Small intestine (tissue), 7 donors: ENCODE data around the gene DHFR. TPM values are rescaled to one million over a fixed set of nuclear protein-coding genes. Genes with fewer than 3 reads are reported as not detected.
"Not testable (repeated sequence)": the region's sequence is repeated elsewhere in the genome, so short reads cannot be mapped to it uniquely, and the experiment has no call there.

ENCODE experiments used
- DNase-seq, 2 donors: peaks; one replicate each; pipeline versions ENCODE4 v3.0.0 to v3.0.0-alpha.2; 2013
- FAIRE-seq: peaks from 2 replicates; lab custom pipeline; 2012; peaks lifted over from hg19 to GRCh38; lab: Jason Lieb, UNC
- H3K27ac ChIP-seq, 3 donors: one replicate each; pipeline ENCODE4 v1.5.1; 2013; ENCODE audit warnings: low read length in 2 of 3, mild to moderate bottlenecking in 2 of 3, control low read depth in 1 of 3, inconsistent platforms in 1 of 3, low read depth in 1 of 3, moderate library complexity in 1 of 3
- H3K27me3 ChIP-seq, 3 donors: one replicate each; pipeline ENCODE4 v1.6.1; 2013; ENCODE audit warnings: low read length in 3 of 3, inconsistent platforms in 1 of 3; ENCODE audit not compliant: control insufficient read depth in 3 of 3, insufficient read depth in 3 of 3
- H3K36me3 ChIP-seq, 3 donors: one replicate each; pipeline ENCODE4 v1.6.1; 2013; ENCODE audit warnings: low read length in 3 of 3, inconsistent platforms in 1 of 3, low read depth in 1 of 3, mild to moderate bottlenecking in 1 of 3, moderate library complexity in 1 of 3; ENCODE audit not compliant: control insufficient read depth in 3 of 3, insufficient read depth in 2 of 3
- H3K4me1 ChIP-seq, 3 donors: one replicate each; pipeline ENCODE4 v1.6.1; 2013; ENCODE audit warnings: low read length in 2 of 3, inconsistent platforms in 1 of 3, low read depth in 1 of 3, mild to moderate bottlenecking in 1 of 3, moderate library complexity in 1 of 3; ENCODE audit not compliant: control insufficient read depth in 3 of 3, insufficient read depth in 2 of 3
- H3K4me3 ChIP-seq, 3 donors: one replicate each; pipeline ENCODE4 v1.5.1; 2013; ENCODE audit warnings: low read length in 3 of 3, control low read depth in 1 of 3, inconsistent platforms in 1 of 3, low read depth in 1 of 3, mild to moderate bottlenecking in 1 of 3, moderate library complexity in 1 of 3
- H3K9me3 ChIP-seq, 2 donors: one replicate each; pipeline ENCODE4 v1.6.1; 2013; ENCODE audit warnings: low read depth in 1 of 2, low read length in 1 of 2; ENCODE audit not compliant: control insufficient read depth in 2 of 2, insufficient read depth in 1 of 2
- WGBS, 3 donors: extraction: QIAGEN DNeasy Blood & Tissue Kit; methylation state at CpG; one replicate each; pipeline ENCODE4 v1.1.7; 2013; 5-methylcytosine and 5-hydroxymethylcytosine counted together
- polyA plus RNA-seq, 4 donors: library from polyadenylated mRNA; stranded (reverse) in 3 of 4; unstranded in 1 of 4; fragments of 200-250 nt in 3 of 4; fragments of 120-200 nt in 1 of 4; gene quantifications; one replicate each; pipeline versions ENCODE4 v1.2.1 to v1.2.3, GENCODE V29; 2013
- donor health status: healthy with polysubstance abuse.
- donor health status: control.
- donor health status: control.
- donor health status: Bipolar disorder and iron deficiency.
- donor health status: healthy.

DHFR gene
- polyA plus RNA-seq, 4 donors: 13.5 to 55.3 (median 33.1) TPM

DNA sequence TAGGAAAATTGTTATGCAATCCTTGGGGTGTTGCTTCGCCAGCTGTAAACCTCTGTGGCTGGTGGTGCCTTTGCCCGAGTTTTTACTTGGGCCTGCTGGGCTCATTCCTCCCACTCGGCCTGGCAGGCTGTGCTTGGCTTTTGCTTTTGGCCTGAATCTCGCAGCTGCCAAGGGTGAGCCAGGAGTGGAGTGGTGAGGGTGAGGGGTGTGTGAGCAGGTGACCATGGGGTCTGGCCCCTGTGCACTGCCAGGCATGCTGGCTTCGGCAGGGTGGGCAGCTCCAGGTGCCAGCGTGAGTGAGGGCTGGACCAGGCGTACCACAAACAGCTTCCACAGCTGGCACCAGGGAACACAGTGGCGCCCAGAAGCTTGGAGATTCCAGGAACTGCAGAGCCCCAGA is 12.6 kb upstream of the DHFR start:
- WGBS, 3 donors: 86 to 97% (median 88%) methylated on average over 7 to 8 of the region's 8 CpGs
- Histone ChIP-seq H3K4me1 (peaks cover 0 to 6% (median 0%) of the 10 kb centered on the region in 3 donors), H3K27me3 (no peaks in the 10 kb centered on the region), H3K27ac (no peak overlapping the region), H3K9me3 (peaks cover 0 to 4% of the 10 kb centered on the region in 2 donors), H3K36me3 (peaks cover 4 to 24% (median 11%) of the 10 kb centered on the region in 3 donors), H3K4me3 (no peak overlapping the region)
- DNase-seq (no peak), FAIRE-seq (no peak)

- FAIRE-seq (no peak), DNase-seq (no peak)
- Histone ChIP-seq H3K27ac (no peak overlapping the region), H3K4me3 (no peak overlapping the region), H3K4me1 (peaks cover 0 to 6% (median 0%) of the 10 kb centered on the region in 3 donors), H3K36me3 (peaks cover 4 to 31% (median 10%) of the 10 kb centered on the region in 3 donors), H3K27me3 (no peaks in the 10 kb centered on the region), H3K9me3 (peaks cover 0 to 4% of the 10 kb centered on the region in 2 donors)
- 94 to 95% (median 94%) methylated on average over 4 of the region's 4 CpGs for WGBS, 3 donors
Measured at GRCh38 chr5:80665057-80665456, 10.3 kb upstream of the DHFR start.

DNA sequence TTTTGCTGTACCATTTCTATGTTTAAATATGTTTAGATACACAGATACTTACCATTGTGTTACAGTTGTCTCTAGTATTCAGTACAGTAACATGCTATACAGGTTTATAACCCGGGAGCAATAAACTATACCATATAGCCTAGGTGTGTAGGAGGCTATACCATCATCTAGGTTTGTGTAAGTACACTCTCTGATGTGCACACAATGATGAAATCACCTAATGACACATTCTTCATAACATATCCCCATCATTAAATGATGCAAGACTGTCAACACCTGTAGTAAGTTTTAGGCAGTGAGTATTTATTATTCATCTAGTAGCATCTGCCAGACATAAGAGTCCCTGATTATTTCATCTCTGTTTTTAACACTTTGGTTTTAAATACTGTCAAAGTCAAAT is 7.3 kb upstream of the DHFR start:
- Histone ChIP-seq H3K4me3 (no peak overlapping the region), H3K4me1 (no peaks in the 10 kb centered on the region), H3K27me3 (no peaks in the 10 kb centered on the region), H3K9me3 (peaks cover 0 to 4% of the 10 kb centered on the region in 2 donors), H3K27ac (no peak overlapping the region), H3K36me3 (peaks cover 9 to 35% (median 10%) of the 10 kb centered on the region in 3 donors)
- FAIRE-seq: no peak
- WGBS, 3 donors: 95 to 100% (median 100%) methylated on average over 1 of the region's 1 CpG
- DNase-seq: no peak

DNA sequence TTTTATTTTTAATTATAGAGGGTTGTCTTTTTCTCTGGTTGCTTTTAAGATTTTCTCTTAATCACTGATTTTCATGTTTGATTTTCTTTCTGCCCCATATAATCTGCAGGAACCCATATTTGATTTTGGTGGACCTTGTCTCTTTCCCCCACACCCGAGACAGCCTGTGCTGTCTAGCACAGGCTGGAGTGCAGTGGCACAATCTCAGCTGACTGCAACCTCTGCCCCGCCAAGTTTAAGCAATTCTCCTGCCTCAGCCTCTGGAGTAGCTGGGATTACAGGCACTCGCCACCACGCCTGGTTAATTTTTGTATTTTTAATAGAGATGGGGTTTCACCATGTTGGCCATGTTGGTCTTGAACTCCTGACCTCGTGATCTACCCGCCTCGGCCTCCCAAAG is 5.9 kb upstream of the DHFR start:
- DNase-seq, H3K9me3 ChIP-seq, FAIRE-seq, H3K4me3 ChIP-seq, H3K27me3 ChIP-seq, H3K27ac ChIP-seq, H3K4me1 ChIP-seq: not testable (repeated sequence)
- peaks cover 6 to 38% (median 10%) of the 10 kb centered on the region in 3 donors for H3K36me3 ChIP-seq
- WGBS, 3 donors: 87 to 96% (median 95%) methylated on average over 7 of the region's 7 CpGs

DNA sequence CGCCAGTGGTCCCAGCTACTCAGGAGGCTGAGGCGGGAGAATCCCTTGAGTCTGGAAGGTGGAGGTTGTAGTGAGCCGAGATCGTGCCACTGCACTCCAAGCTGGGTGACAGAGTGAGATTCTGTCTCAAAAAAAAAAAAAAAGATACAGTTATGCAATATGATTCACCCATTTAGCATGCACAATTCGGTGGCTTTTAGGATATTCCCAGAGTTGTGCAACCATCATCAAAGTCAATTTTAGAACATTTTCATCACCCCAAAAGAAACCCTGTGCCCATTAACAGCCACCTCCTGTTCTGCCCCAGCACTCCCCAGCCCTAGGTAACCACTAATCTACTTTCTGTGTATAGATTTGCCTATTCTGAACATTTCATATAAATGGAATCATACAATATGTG is 4.3 kb upstream of the DHFR start:
- WGBS, 3 donors: 87 to 95% (median 94%) methylated on average over 3 to 5 of the region's 5 CpGs
- FAIRE-seq (no peak), DNase-seq (no peak)
- Histone ChIP-seq H3K4me1 (peaks cover 3 to 5% (median 4%) of the 10 kb centered on the region in 3 donors), H3K9me3 (peaks cover 0 to 4% of the 10 kb centered on the region in 2 donors), H3K27me3 (no peaks in the 10 kb centered on the region), H3K36me3 (peaks cover 5 to 38% (median 6%) of the 10 kb centered on the region in 3 donors), H3K27ac (no peak overlapping the region), H3K4me3 (no peak overlapping the region)

DNA sequence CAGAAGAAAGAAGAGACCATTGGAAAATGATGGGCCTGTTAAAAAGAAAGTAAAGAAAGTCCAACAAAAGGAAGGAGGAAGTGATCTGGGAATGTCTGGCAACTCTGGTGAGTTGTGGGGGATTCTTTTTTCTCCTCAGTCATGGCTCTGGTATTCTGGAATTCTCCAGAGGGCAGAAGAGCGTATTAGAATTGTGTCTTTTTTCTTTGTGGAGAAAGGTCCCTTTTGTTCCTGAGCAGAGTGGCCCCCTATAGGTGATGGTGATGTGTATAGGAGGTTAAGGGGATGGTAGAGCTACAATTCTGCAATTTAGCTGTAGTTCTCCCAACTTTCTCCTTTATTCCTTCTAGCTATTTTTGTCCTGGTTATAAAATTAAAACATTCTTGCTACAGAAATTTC is 1.6 kb upstream of the DHFR start:
- peaks cover 2 to 30% (median 6%) of the 10 kb centered on the region in 3 donors for H3K36me3 ChIP-seq
- H3K27me3 ChIP-seq: no peaks in the 10 kb centered on the region
- H3K9me3 ChIP-seq: no peaks in the 10 kb centered on the region
- no peak for FAIRE-seq
- no peak for DNase-seq
- peaks cover 3 to 11% (median 5%) of the 10 kb centered on the region in 3 donors for H3K4me1 ChIP-seq
- no peak overlapping the region for H3K27ac ChIP-seq
- H3K4me3 ChIP-seq: no peak overlapping the region
- 58 to 89% (median 80%) methylated on average over 1 of the region's 1 CpG for WGBS, 3 donors

GRCh38 chr5:80655231-80655774 is 520 bp upstream of the DHFR start:
- FAIRE-seq (no peak), DNase-seq (no peak)

GRCh38 chr5:80654054-80654390 is 761 bp downstream of the DHFR start:
- Histone ChIP-seq H3K27ac (peak overlapping the region; percentile 73 to 94 (median 74)), H3K4me3 (peak overlapping the region; percentile 61 to 94 (median 83)), H3K27me3 (no peaks in the 10 kb centered on the region), H3K9me3 (no peaks in the 10 kb centered on the region), H3K36me3 (peaks cover 2 to 19% (median 4%) of the 10 kb centered on the region in 3 donors), H3K4me1 (peaks cover 3 to 11% (median 5%) of the 10 kb centered on the region in 3 donors)
- FAIRE-seq: no peak
- DNase-seq: peak; percentile 85 to 87
- 0 to 1% (median 0%) methylated on average over 23 to 24 of the region's 24 CpGs for WGBS, 3 donors

More at GRCh38 chr5:80655231-80655774, 520 bp upstream of the DHFR start:
- WGBS, 3 donors: 9 to 21% (median 13%) methylated on average over 7 of the region's 7 CpGs
- no peaks in the 10 kb centered on the region for H3K9me3 ChIP-seq
- H3K27ac ChIP-seq: peak overlapping the region; percentile 78 to 96 (median 92)
- H3K36me3 ChIP-seq: peaks cover 2 to 26% (median 6%) of the 10 kb centered on the region in 3 donors
- no peaks in the 10 kb centered on the region for H3K27me3 ChIP-seq
- peak overlapping the region; percentile 61 to 94 (median 83) for H3K4me3 ChIP-seq
- peaks cover 3 to 11% (median 5%) of the 10 kb centered on the region in 3 donors for H3K4me1 ChIP-seq
